DND-41 (cell line): ENCODE results near the gene MEGF8.

Source experiments
- CTCF ChIP-seq: IDR thresholded peaks from 2 replicates; pipeline ENCODE4 v1.5.1; 2012; ENCODE audit warnings: borderline replicate concordance, low read length, moderate library complexity, mild to moderate bottlenecking; ENCODE audit not compliant: poor library complexity, severe bottlenecking; ENCODE audit errors: extremely low read depth
- EZH2 ChIP-seq: IDR thresholded peaks from 3 replicates; pipeline ENCODE4 v1.6.1; 2012; ENCODE audit warnings: borderline replicate concordance, low read depth, mild to moderate bottlenecking, moderate library complexity, low read length, inconsistent platforms; ENCODE audit not compliant: severe bottlenecking

- no peak for TF ChIP-seq CTCF
- no peak for TF ChIP-seq EZH2
Observed at GRCh38 chr19:42370068-42370520, 44.7 kb downstream of the MEGF8 start.
